ENCODE results near the gene GNG12. TPM values are rescaled to one million over a fixed set of nuclear protein-coding genes. Genes with fewer than 3 reads are reported as not detected.
"Not testable (repeated sequence)": the region's sequence is repeated elsewhere in the genome, so short reads cannot be mapped to it uniquely, and the experiment has no call there.

The GNG12 gene
- total RNA-seq, 1 experiment from 2014 or later, result 211 TPM

DNA sequence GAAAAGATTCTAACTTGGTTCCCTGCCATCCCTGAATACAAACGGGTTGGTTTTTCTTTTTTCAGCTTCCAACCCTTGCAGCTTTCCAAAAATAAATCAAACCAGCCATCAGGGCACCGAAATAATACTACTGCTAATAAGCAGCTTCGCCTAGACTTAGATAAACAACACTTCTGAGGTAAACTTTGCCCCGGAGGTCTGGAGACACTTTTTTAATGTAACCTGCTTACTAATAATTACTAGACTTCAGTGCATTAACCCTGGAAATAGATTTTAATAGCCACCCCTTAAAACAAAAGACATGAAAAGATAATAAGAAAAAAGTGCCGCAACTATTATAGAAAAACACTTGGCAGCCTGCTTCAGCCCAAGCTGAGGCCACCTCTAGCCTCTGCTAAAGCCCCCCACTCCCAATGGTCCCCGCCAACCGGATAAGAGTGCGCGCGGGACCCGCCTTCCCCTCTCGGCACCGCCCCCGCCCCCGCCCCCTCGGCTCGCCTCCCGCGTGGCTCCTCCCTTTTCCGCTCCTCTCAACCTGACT lies 148.7 kb downstream of the GNG12 start:
- DNase-seq (ENCODE audit: low read depth), result no peak

- DNase-seq (ENCODE audit: low read depth), result peak; percentile 35
These were observed 149.3 kb downstream of the GNG12 start for GRCh38 chr1:67683766-67684525.

GRCh38 chr1:67683316-67683715 lies 150.0 kb downstream of the GNG12 start:
- peak; percentile 84 for DNase-seq (ENCODE audit: low read depth)

DNA sequence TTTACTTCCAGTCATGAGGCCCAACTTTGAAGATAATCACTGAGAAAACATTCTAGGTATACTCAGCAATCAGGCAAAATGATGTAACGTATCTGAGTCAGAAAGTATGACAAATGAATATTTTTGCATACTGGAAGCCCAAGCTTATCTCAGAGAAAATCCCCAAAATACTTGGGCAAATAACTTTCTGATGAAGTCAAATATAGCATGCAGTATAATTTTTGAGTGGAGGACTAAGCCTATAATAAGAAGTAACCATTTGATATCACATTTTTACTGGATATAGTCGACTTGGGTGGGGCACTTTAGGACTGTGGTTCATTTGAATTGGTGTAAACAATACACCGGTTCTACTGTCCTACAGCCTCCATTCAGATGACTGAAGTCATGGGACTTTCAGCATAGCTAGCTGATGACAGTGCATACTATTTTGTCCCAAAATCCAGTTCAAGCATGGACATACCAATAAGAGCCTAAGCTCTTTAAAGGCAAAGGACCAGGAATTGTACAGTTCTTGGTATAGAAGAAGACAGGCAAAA lies 150.5 kb downstream of the GNG12 start:
- DNase-seq (ENCODE audit: low read depth), result peak; percentile 89

GRCh38 chr1:67680486-67680885 lies 152.8 kb downstream of the GNG12 start:
- peak; percentile 37 for DNase-seq (ENCODE audit: low read depth)

DNA sequence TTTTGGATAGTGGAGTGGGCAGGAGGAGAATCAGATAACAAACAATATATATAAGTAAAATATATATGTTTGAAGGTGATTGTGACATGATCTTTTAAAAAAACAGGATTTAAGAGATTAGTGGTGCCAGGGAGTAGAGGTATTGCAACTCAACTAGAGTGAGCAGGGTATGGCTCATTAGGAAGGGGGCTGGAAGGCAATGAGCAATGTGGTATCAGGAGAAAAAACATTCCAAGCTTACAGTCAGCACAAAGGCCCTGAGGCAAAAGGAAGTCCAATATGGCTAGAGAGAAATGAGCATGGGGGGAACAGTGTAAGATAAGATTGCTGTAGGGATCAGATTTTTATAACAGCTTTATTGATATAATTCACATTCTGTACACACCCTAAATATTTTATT lies 153.6 kb downstream of the GNG12 start:
- DNase-seq (ENCODE audit: low read depth), result peak; percentile 91

GRCh38 chr1:67677930-67678329 lies 155.3 kb downstream of the GNG12 start:
- no peak for DNase-seq (ENCODE audit: low read depth)

DNA sequence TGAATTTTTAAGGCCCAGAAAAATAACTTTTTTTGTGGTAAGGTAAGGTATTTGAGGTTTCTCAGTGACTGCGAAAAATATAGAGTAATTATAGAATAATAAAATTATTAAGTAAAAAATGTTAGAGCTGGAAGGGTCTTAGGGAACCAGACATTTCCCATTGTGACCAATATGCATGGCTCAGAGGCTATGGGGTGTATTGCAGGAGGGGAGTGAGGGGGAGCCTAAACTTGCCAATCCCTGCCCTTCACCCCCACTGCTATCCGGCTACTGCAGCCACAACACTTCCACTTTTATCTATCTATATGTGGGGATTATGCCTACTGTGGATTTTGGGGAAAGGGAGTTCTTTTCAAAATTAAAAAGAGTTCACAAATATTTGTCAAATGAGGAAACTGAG lies 155.9 kb downstream of the GNG12 start:
- DNase-seq (ENCODE audit: low read depth), result no peak

DNA sequence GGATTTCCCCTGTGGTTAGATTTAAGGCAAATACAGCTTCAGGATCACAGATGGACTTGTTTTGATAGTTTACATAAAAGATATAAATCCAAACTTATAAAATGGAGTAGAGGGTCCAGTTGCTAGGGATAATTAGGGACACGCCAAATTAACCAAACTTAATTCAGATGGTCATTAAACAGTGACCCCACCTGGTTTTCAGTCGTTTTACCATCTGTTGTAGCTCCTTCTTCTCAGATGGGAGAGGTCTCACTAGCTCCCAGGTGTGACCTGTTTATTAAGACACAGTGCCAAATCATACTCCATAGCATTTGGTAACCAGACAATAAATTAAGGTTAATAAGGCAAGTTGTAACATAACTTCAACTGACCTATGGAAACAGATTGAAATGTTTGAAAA lies 156.3 kb downstream of the GNG12 start:
- DNase-seq (ENCODE audit: low read depth), result no peak

GRCh38 chr1:67676287-67676686 lies 157.0 kb downstream of the GNG12 start:
- no peak for DNase-seq (ENCODE audit: low read depth)

DNA sequence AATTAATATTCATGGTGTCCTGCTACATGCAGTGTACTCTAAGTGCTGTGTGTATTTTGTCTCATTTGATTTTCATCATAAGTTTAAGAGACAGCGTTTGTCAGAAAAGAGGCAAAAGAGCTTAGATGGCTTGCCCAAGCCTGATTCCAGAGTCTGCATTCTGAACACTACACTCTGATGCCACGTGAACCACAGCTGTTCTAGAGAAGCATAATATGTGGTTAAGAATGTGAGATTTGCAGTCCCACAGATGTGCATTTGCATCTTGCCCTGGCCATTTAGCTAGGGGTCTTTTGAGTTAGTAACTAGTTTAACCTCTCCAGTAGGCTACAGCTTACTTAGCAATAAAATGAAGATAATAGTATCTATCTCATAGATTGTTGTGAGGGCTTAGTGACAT lies 157.5 kb downstream of the GNG12 start:
- no peak for DNase-seq (ENCODE audit: low read depth)

DNA sequence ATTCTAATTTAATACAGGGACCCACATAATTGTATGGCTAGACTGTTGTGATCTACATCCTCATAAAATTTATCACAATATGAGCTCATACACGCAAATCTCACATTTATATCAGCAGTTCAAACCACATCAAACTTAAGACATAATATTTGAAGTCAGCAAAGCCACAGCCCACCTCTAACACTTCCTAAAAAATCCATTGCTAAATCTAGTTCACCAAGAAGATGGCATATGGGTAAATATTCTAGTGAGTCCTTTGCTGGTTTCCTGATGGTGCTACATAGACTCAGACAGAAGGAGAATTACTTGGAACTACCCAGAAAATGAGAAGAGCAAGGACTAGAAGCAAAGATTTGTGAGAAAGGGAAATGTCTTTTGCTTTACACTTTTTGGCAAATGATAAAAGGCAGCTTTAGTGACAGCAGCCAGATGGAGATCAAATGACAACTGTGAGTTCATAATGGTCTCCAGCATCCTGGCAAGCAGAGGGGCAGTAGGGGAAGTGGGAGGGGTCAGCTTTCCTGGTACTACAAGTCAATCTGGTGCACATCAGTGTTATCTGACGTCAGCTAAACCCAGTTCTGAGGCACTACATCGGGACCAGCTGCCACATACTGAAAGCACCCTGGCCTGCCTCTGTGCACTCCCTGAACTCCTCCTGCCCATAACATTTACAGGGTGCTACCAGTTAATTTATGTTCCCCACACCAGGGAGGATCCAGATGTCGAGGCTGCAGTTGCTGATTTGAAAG lies 158.8 kb downstream of the GNG12 start:
- peak; percentile 55 for DNase-seq (ENCODE audit: low read depth)

- DNase-seq (ENCODE audit: low read depth), result no peak
These were observed 159.6 kb downstream of the GNG12 start for GRCh38 chr1:67673468-67674201.

GRCh38 chr1:67672260-67672803 lies 160.9 kb downstream of the GNG12 start:
- peak; percentile 20 for DNase-seq (ENCODE audit: low read depth)

DNA sequence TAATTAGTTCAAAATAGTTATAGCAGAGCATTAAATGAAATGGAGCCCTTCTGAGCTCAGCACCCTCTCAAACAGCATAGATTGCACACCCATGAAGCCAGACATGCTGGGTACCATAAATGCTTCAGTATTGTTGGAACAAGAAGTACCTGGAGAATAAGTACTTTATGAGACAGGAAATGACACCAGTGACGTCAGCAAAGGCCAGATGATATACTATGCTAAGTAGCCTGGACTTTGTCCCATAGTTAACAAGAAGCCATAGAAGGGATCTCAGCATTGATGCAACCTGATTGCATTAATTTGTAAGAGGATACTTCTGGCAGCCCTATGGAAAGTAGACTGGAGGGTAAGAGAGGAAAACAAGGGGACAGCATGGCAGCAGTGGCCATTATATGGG lies 164.6 kb downstream of the GNG12 start:
- DNase-seq (ENCODE audit: low read depth), result no peak

GRCh38 chr1:67666636-67667035 lies 166.6 kb downstream of the GNG12 start:
- no peak for DNase-seq (ENCODE audit: low read depth)

DNA sequence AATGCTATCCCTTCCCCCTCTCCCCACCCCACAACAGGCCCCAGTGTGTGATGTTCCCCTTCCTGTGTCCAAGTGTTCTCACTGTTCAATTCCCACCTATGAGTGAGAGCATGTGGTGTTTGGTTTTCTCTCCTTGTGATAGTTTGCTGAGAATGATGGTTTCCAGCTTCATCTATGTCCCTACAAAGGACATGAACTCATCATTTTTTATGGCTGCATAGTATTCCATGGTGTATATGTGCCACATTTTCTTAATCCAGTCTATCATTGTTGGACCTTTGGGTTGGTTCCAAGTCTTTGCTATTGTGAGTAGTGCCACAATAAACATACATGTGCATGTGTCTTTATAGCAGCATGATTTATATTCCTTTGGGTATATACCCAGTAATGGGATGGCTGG lies 168.0 kb downstream of the GNG12 start:
- not testable (repeated sequence) for DNase-seq (ENCODE audit: low read depth)

- DNase-seq (ENCODE audit: low read depth), result no peak
These were observed 169.2 kb downstream of the GNG12 start for GRCh38 chr1:67664048-67664447.

GRCh38 chr1:67662884-67663283 lies 170.4 kb downstream of the GNG12 start:
- no peak for DNase-seq (ENCODE audit: low read depth)

- DNase-seq (ENCODE audit: low read depth), result no peak
These were observed 174.0 kb downstream of the GNG12 start for GRCh38 chr1:67659229-67659628.

DNA sequence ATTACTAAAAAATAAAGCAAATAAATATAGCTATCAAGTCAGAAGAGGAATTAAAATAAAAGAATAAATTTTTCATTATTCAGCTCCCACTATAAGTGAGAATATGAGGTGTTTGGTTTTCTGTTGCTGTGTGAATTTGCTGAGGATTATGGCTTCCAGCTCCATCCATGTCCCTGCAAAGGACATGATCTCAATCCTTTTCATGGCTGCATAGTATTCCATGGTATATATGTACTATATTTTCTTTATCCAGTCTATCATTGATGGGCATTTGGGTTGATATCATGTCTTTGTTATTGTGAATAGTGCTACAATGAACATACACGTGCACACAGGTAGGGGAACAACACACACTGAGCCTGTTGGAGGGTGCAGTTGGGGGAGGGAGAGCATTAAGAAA lies 176.1 kb downstream of the GNG12 start:
- DNase-seq (ENCODE audit: low read depth), result not testable (repeated sequence)

DNA sequence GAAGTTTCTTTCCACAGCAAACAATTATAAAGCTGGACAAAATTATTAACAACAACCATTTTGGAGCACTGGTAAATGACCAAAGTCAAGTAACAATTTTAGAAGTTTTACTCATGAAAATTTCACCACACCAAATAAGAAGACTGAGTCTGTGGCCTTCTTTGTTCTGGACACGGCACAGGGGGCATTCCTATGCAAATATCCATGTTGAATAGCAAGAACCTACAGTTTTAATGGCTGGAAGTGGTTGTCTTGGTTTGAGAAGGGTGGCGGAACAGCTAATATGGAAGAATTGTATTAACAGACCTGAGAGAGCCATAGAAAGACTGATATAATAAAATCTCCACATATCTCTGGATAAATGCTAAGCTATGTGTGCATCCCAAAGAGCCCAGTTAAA lies 177.7 kb downstream of the GNG12 start:
- DNase-seq (ENCODE audit: low read depth), result no peak

All from M059J (cell line).